ENCODE results near the gene PBX3. TPM values are rescaled to one million over a fixed set of nuclear protein-coding genes. Genes with fewer than 3 reads are reported as not detected.

The PBX3 gene
- total RNA-seq, 2 donors from 2014 or later, result 71.1 to 91.5 TPM

DNA sequence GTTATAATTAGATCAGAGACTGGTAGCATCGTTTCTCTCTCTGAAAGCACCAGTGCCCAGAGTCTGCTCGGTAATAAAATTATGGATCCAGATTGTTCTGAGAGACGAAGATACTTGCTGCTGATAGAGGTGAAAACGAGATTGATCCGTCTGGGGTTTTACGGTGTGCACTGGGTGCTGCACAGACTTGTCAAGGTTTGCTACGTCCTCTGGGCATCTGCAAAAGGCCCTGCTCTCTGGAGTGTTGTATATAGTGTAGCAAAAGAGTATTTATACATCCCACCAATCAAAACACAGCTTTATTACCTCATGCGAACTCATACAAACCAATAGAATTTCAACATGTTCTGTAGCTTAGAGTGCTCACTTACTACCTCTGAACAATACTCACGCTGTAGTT, 219.3 kb downstream of the PBX3 start:
- no peak for DNase-seq (ENCODE audit: low spot score)
- TF ChIP-seq, protein P1, sequence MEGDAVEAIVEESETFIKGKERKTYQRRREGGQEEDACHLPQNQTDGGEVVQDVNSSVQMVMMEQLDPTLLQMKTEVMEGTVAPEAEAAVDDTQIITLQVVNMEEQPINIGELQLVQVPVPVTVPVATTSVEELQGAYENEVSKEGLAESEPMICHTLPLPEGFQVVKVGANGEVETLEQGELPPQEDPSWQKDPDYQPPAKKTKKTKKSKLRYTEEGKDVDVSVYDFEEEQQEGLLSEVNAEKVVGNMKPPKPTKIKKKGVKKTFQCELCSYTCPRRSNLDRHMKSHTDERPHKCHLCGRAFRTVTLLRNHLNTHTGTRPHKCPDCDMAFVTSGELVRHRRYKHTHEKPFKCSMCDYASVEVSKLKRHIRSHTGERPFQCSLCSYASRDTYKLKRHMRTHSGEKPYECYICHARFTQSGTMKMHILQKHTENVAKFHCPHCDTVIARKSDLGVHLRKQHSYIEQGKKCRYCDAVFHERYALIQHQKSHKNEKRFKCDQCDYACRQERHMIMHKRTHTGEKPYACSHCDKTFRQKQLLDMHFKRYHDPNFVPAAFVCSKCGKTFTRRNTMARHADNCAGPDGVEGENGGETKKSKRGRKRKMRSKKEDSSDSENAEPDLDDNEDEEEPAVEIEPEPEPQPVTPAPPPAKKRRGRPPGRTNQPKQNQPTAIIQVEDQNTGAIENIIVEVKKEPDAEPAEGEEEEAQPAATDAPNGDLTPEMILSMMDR (IDR thresholded peaks at IDR 0.05), result no peak
- Histone ChIP-seq H3K36me3 (peaks cover 31% of the 10 kb centered on the region), H3K9me3 (no peaks in the 10 kb centered on the region), H3K4me1 (no peaks in the 10 kb centered on the region), H3K27me3 (no peaks in the 10 kb centered on the region), H3K27ac (no peak overlapping the region), H3K4me3 (no peak overlapping the region)

DNA sequence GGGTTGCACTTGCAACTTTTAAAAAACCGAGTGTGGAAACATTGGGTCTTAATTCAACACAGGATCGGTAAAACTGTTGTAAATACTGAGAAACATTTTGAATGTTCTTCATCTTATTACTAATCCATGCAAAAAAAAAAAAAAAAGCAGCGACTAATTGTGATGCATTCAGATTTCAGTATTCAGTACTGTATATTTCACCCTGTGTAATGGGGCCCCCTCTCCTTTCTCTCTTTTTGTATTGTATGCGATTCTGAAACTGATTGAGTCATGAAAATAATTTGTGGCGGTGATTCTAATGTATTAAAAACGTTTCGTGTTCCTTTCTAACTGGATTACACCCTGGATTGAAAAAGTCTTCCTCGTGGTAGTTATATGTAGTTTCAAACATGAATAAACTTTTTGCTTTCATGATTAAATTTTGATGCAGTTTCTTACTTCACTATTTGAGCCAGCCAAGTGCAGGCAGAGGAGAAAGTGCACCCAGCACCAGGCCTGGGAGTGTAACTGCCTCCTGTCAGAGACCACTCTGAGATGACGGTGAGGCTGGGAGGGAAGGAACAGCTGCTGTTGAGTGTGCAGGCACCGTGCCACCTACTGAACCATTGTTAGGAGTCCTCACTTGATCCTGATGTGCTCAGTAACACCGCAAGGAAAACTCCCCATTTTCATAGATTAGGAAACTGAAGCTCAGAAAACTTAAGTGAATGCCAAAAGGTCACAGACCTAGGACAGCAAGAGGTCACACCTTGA, 220.0 kb downstream of the PBX3 start:
- TF ChIP-seq, protein P1 (IDR thresholded peaks at IDR 0.05), result no peak
- Histone ChIP-seq H3K36me3 (peaks cover 28% of the 10 kb centered on the region), H3K4me3 (no peak overlapping the region), H3K27me3 (no peaks in the 10 kb centered on the region), H3K27ac (no peak overlapping the region), H3K4me1 (no peaks in the 10 kb centered on the region), H3K9me3 (no peaks in the 10 kb centered on the region)
- no peak for DNase-seq (ENCODE audit: low spot score)

DNA sequence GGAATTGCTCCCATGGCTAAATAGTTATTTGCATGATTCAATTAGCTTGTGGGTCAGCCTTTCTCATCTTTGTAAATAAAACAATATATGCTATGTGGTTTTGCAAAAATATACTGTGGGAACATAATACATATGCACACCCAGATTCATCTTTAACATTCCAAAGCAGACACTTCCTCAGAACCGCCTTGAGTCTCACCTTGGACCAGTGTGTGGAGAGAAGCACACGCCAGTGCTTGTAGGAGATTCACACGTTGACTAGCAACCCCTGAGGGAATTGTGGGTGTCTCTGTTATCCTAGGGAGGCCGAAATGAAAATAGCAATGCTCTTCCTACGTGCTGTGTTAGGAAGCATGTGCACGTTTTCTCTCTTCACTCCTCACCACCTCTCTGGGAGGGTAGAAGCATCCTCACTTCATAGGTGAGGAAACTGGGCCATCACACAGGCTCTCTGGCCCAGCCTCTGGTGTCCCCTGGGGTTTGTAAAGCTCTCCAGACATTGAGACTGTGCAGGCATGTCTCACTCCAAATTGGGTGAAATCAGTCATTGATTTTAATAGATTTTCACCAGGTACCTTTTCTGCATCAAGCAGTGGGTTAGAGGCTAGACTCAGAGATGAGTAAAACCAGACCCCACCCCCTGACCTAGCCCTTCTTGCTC, 221.7 kb downstream of the PBX3 start:
- H3K4me3 ChIP-seq, result no peak overlapping the region
- DNase-seq (ENCODE audit: low spot score), result no peak
- no peaks in the 10 kb centered on the region for H3K9me3 ChIP-seq
- no peaks in the 10 kb centered on the region for H3K4me1 ChIP-seq
- no peaks in the 10 kb centered on the region for H3K27me3 ChIP-seq
- peaks cover 13% of the 10 kb centered on the region for H3K36me3 ChIP-seq
- TF ChIP-seq, protein P1 (IDR thresholded peaks at IDR 0.05), result no peak
- H3K27ac ChIP-seq, result no peak overlapping the region

DNA sequence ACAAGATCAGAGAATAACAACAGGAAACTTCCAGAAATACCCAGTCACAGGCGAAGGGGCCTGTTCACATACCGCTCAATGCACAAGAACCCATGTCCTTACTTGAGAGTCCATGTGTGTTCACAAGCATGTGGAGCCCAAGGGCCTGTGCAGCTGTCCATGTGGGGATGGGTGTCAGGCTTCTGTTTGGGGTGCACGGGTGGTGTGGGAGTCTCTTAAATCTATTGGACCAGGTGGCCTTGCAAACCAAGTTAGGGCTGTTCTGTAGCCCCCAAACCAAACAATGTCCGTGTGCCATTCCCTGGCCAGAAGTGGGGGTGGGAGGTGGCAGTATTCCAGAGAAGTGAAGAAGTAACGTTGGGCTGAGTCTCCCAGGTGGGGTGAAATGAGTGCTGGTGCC, 222.3 kb downstream of the PBX3 start:
- H3K4me3 ChIP-seq, result no peak overlapping the region
- H3K27me3 ChIP-seq, result no peaks in the 10 kb centered on the region
- no peak overlapping the region for H3K27ac ChIP-seq
- H3K36me3 ChIP-seq, result peaks cover 13% of the 10 kb centered on the region
- H3K4me1 ChIP-seq, result no peaks in the 10 kb centered on the region
- TF ChIP-seq, protein P1 (IDR thresholded peaks at IDR 0.05), result no peak
- no peak for DNase-seq (ENCODE audit: low spot score)
- no peaks in the 10 kb centered on the region for H3K9me3 ChIP-seq

DNA sequence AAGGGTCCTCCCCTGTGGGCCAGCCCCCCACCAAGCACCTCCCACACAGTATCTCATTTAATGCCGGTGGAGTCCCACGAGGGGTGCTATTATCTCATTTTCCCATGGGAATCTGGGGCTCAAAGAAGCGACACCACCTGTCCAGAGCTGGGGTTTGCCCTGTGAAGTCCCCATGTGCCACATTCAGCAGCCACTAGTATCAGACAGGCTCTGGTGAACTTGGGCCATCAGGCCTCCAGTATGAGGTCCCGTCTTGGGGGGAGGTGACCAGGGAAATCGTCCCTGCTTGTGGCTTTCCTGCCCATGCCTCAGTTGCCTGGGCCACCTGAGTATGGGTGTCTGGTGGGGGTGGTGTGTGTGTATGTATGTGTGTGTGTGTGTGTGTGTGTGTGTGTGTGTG, 222.7 kb downstream of the PBX3 start:
- no peak for DNase-seq (ENCODE audit: low spot score)
- TF ChIP-seq, protein P1 (IDR thresholded peaks at IDR 0.05), result no peak
- no peak overlapping the region for H3K27ac ChIP-seq
- H3K9me3 ChIP-seq, result peaks cover 0 to 3% of the 10 kb centered on the region in 2 donors
- H3K4me3 ChIP-seq, result no peak overlapping the region
- H3K4me1 ChIP-seq, result no peaks in the 10 kb centered on the region
- peaks cover 13% of the 10 kb centered on the region for H3K36me3 ChIP-seq
- no peaks in the 10 kb centered on the region for H3K27me3 ChIP-seq
